Fibroblast of skin of right biceps (primary cell): ENCODE results near the gene TNFAIP8L1.

Experiments used
- DNase-seq: peaks from one replicate; pipeline ENCODE4 v3.0.0-alpha.2; 2013

Gene TNFAIP8L1

DNA sequence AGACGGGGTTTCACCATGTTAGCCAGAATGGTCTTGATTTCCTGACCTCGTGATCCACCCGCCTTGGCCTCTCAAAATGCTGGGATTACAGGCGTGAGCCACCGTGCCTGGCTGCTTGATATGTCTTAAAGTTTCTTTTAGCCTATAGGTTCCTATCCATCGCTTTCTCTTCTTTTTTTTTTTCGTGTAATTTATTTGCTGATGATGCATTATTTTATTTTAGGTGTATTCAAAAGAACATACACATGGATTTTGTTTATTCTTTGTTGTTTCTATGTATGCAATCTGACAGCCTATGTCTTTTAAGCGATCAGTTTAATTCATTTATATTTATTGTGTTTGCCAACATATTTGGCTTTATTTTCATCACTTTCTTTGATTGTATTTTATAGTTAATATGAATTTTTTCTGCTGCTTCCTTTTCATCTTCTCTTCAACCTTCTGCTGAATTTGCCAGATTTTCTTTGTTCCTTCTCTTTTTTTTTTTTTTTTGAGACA, 26.0 kb upstream of the TNFAIP8L1 start:
- DNase-seq = no peak

DNA sequence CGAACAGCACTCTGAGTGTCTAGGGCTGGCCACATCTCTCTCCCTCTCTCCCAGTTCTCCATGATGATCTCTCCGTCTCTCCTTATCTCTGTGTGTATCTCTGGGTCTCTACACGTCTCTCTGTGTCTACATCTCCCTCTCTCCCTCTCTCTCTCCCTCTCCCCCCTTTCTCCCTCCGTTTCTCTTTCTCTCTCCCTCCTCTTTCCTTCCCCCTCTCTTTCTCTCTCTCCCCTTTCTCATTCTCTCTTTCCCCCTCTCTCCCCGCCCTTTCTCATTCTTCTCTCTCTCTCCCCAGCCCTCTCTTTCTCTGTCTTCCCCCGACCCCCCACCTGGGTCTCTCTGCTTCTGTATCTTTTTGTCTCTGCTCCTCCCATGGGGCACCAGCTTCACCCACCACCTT, 21.3 kb upstream of the TNFAIP8L1 start:
- no peak for DNase-seq

GRCh38 chr19:4619668-4620294, 19.5 kb upstream of the TNFAIP8L1 start:
- no peak for DNase-seq

DNA sequence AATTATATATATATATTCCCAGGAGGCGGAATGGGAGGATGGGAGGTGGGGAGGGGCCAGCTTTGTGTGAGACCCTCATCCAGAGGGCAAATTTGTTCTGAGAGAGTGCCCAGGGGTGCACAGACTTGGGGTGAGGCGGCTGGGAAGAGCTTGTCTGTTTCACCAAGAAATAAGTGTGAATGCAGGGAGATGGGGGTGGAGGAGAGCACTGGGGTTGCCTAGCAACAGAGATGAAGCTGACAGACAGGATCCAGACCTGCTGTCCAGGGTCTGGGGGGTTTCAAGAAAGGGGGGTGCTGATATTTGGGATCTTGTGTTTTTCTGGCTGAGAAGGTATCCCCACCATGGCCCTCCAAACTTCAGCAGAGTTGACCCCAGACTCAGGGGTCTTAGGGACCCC, 18.6 kb upstream of the TNFAIP8L1 start:
- DNase-seq = no peak

GRCh38 chr19:4622695-4623421, 16.5 kb upstream of the TNFAIP8L1 start:
- no peak for DNase-seq

DNA sequence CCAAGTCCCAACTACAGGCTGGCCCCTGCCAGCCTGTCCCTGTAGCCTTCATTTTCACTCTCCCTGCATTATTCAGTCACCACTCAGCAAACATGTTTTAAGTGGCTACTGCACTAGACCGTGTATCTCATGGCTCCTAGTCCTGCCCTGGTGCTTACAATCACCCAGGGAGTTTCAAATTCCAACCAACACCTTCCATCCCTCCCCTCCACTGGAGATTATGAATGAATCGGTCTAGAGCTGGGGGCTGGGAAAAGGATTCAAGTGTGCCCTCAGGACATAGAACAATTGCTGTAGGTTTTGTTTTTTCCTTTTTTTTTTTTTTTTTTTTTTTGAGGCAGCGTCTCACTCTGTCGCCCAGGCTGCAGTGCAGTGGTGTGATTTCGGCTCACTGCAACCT, 15.0 kb upstream of the TNFAIP8L1 start:
- no peak for DNase-seq

- DNase-seq = no peak
These were observed 14.5 kb upstream of the TNFAIP8L1 start for GRCh38 chr19:4624733-4625362.

- peak; percentile 75 for DNase-seq
These were observed 6.0 kb upstream of the TNFAIP8L1 start for GRCh38 chr19:4633140-4633967.

GRCh38 chr19:4635754-4636116, 3.6 kb upstream of the TNFAIP8L1 start:
- no peak for DNase-seq

- peak; percentile 60 for DNase-seq
These were observed 3.1 kb upstream of the TNFAIP8L1 start for GRCh38 chr19:4636151-4636717.

- DNase-seq = no peak
These were observed 2.6 kb upstream of the TNFAIP8L1 start for GRCh38 chr19:4636761-4637160.

DNA sequence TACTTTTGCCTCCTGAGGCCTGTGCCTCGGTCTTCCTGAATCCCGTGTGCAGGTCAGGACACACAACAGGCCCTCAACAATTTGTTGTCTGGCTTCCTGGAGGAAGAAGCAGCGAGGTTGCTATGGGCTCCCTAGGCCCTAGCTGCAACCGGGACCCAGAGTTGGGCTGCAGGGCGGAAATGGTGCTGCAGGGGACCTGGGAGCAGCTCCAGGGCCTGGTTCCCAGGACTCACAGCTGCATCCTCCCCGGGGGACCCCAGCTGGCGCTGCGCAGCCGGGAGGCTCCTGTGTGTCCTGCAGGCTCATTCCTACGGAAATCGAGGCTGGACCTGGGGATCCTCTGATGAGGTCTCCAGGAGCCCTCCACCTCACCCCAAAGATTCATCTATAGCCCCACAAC, 999 bp upstream of the TNFAIP8L1 start:
- DNase-seq = no peak

DNA sequence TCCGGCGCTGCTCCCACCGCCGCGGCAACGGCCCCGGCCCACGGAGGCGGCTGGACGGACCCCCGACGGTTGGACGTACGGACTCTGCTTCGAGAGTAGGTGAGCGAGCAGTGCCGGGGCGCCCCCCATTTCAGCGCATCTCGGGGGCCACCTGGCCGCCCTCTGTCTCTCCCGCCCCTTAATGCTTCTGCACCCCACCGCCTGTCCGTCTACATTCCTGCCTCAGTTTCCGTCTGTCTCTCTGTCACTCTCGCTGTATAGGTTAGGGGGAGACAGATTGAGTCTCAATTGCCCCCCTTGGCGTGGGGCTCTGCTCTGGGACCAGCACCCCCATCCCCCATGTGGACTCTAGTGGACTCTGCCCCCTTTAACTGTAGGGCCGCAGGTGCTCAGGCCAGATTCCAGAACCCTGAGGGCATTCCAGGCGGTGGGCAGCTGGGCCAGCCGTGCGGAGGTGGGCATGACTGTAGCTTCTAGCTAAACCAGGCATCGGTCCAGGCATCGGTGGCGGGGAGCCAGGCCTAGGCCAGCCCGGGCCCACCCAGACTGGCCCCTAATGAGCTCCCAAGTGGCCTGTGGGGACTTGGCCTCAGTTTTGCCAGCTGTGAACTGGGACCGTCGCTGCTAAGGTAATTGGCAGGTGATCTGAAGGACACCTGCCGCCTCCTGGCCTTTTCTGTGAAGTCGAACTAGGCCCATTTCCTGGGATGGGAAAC, 373 bp downstream of the TNFAIP8L1 start:
- DNase-seq = no peak

GRCh38 chr19:4640247-4641000, 1.1 kb downstream of the TNFAIP8L1 start:
- DNase-seq = no peak

GRCh38 chr19:4641132-4641531, 1.8 kb downstream of the TNFAIP8L1 start:
- no peak for DNase-seq

DNA sequence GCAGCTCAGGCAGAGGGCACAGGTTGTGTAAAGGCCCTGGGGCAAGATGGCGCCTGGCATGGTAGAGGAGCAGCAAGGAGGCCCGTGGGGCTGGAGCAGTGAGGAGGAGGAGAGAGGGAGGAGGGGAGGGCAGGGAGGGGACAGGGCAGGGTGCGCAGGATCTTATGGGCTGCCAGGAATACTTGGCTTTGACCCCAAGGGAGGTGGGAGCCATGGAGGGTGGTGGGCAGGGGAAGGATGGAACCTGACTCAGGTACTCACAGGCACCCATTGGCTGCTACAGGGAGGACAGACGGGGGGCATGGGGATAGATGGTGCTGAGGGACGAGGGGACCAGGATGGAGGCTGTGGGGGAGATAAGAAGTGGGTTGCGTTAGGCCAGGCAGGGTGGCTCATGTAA, 3.3 kb downstream of the TNFAIP8L1 start:
- DNase-seq = no peak

- DNase-seq = no peak
These were observed 6.4 kb downstream of the TNFAIP8L1 start for GRCh38 chr19:4645718-4646117.

DNA sequence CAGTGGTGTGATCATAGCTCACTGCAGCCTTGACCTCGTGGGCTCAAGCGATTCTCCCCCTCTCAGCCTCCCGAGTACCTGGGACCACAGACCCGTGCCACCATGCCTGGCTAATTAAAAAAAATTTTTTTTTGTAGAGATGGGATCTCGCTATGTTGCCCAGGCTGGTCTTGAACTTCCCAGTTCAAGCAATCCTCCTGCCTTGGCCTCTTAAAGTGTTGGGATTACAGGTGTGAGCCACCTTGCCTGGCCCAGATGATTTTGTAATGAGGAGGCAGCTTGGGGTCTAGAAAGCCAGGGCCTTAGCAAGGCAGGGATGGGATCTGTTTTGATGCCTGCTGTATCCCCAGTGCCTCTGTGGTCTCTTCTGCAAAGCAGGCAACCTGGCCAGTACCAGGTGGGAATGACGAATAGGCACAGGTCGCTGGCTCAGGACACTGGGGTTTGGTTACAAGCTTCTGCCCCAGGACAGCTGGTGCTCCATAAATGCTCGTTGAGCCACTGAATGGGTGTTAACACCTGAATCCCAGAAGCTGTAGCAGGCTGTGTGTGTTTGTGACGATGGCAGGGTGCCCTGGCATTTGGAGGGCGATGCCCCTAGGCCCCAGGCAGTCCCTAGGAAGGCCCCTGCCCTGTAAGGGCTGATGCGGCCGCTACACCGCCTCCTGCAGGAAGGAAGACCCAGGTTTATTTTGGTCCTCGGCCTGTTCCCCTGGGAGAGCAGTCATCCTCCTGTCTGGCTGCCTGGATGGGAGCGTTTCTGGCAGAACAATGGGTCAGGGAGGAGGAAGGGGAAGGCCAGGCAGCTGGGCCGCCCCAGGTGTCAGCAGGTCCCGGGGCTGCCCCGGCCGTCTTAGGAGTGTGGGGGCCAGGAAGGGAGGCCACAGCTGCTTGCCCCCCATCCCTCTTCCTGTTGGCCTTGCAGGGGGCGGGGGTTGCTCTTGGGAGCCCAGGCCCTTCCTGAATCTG, 8.6 kb downstream of the TNFAIP8L1 start:
- DNase-seq = peak; percentile 31

DNA sequence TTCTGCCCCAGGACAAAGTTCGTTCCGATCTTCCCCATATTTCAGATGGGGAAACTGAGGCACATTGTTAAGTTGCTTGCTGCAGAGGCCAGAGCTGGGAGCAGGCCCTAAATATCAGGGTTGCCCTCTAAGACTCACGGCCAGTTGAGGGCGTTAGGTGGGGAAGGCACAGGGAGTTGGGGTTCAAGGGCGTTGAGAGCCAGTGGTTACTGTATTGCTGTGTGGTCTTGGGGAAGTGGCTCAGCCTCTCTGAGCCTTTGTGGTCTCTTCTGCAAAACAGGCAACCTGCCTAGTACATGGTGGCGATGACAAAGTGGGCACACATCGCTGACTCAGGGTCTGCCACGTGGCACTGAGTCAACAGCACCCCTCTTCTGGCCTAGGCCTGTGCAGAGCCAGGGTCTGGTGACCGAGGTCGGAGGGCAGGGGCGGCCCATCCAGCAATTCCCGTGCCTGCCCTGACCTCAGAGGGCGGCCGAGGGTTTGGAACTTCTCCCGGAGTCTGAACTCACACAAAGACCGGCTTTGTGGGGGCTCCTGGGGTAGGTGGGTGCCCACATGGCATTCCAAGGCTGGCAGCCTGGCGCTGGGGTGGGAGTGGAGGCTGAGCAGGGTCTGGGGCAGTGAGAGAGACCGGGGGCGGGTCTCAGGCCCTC, 10.2 kb downstream of the TNFAIP8L1 start:
- no peak for DNase-seq

- DNase-seq = no peak
These were observed 10.8 kb downstream of the TNFAIP8L1 start for GRCh38 chr19:4650159-4650558.
